SK-N-SH (cell line): ENCODE results near the gene MMP23B. TPM values are rescaled to one million over a fixed set of nuclear protein-coding genes. Genes with fewer than 3 reads are reported as not detected.

ENCODE experiments used
- CTCF ChIA-PET: fragments of 300-600, 350-600 bp; formaldehyde crosslinking; extraction: SDS; loops from one replicate; lab custom pipeline; 2021; lab: Yijun Ruan, JAX
- POLR2A ChIA-PET: fragments of 350-600 bp; sonication (Branson Sonifier 250); formaldehyde crosslinking; extraction: SDS; loops from one replicate; lab custom pipeline; 2020; ENCODE audit warnings: antibody characterized with exemption, inconsistent platforms; lab: Yijun Ruan, JAX
- DNase-seq: peaks from one replicate; pipeline ENCODE4 v3.0.0; 2012
- H2AFZ ChIP-seq: fragments of 200-600 bp; sonication (generic); 2 replicates; pipeline ENCODE4 v1.8.1; 2016; ENCODE audit warnings: antibody characterized with exemption, mild to moderate bottlenecking, low read depth
- H3F3A ChIP-seq: fragments of 200-600 bp; sonication (generic); replicated peaks from 2 replicates; pipeline ENCODE3; 2016; ENCODE audit warnings: antibody characterized with exemption, mild to moderate bottlenecking; ENCODE audit not compliant: insufficient read depth
- H3K27ac ChIP-seq, 2 experiments: fragments of 200-500 bp in 1 of 2; fragments of 200-600 bp in 1 of 2; sonication (Bioruptor generic) in 1 of 2; sonication (generic), shearing (Covaris generic) in 1 of 2; 2 replicates each; pipeline versions ENCODE4 v1.5.1 to v1.6.1; 2014 to 2016; ENCODE audit warnings: low read depth in 2 of 2, inconsistent platforms in 1 of 2, low read length in 1 of 2, mild to moderate bottlenecking in 1 of 2, mixed read lengths in 1 of 2
- H3K27me3 ChIP-seq: fragments of 200-600 bp; sonication (generic), shearing (Covaris generic); 2 replicates; pipeline ENCODE4 v1.6.1; 2016; ENCODE audit warnings: mixed run types; ENCODE audit not compliant: insufficient read depth
- H3K36me3 ChIP-seq, 2 experiments: fragments of 200-500 bp in 1 of 2; fragments of 200-600 bp in 1 of 2; sonication (Bioruptor generic) in 1 of 2; sonication (generic) in 1 of 2; replicated peaks in 1 of 2; 2 replicates each; pipeline versions ENCODE3 to v1.5.1; 2014 to 2016; ENCODE audit warnings: low read length in 1 of 2, mild to moderate bottlenecking in 1 of 2; ENCODE audit not compliant: insufficient read depth in 2 of 2, control insufficient read depth in 1 of 2
- H3K4me1 ChIP-seq, 2 experiments: fragments of 200-500 bp in 1 of 2; fragments of 200-600 bp in 1 of 2; sonication (Bioruptor generic) in 1 of 2; sonication (generic), shearing (Covaris generic) in 1 of 2; 2 replicates each; pipeline versions ENCODE4 v1.5.1 to v1.6.1; 2014 to 2016; ENCODE audit warnings: low read depth in 1 of 2, low read length in 1 of 2, mixed run types in 1 of 2; ENCODE audit not compliant: insufficient read depth in 2 of 2, control insufficient read depth in 1 of 2
- H3K4me2 ChIP-seq: fragments of 200-600 bp; sonication (generic), shearing (Covaris generic); 2 replicates; pipeline ENCODE4 v1.6.1; 2017; ENCODE audit warnings: mixed run types
- H3K4me3 ChIP-seq, 2 experiments: fragments of 200-500 bp in 1 of 2; fragments of 200-600 bp in 1 of 2; sonication (Bioruptor generic) in 1 of 2; sonication (generic), shearing (Covaris generic) in 1 of 2; 2 replicates each; pipeline versions ENCODE4 v1.5.1 to v1.8.1; 2014 to 2016; ENCODE audit warnings: low read depth in 2 of 2, inconsistent platforms in 1 of 2, low read length in 1 of 2, mild to moderate bottlenecking in 1 of 2, mixed read lengths in 1 of 2, moderate library complexity in 1 of 2
- H3K79me2 ChIP-seq: fragments of 200-600 bp; sonication (generic); 2 replicates; pipeline ENCODE4 v1.8.1; 2017; ENCODE audit warnings: mild to moderate bottlenecking; ENCODE audit not compliant: insufficient read depth
- H3K9ac ChIP-seq: fragments of 200-600 bp; sonication (generic); 2 replicates; pipeline ENCODE4 v1.6.1; 2017; ENCODE audit warnings: mixed run types
- H3K9me2 ChIP-seq: fragments of 200-600 bp; sonication (generic); 2 replicates; pipeline ENCODE4 v1.6.1; 2017; ENCODE audit warnings: mixed run types
- H3K9me3 ChIP-seq: fragments of 200-600 bp; sonication (generic); 2 replicates; pipeline ENCODE4 v1.6.1; 2017; ENCODE audit warnings: mixed run types, mild to moderate bottlenecking, moderate library complexity
- H4K20me1 ChIP-seq: fragments of 200-600 bp; sonication (generic); 2 replicates; pipeline ENCODE4 v1.6.1; 2017; ENCODE audit warnings: mild to moderate bottlenecking, mixed run types; ENCODE audit not compliant: insufficient read depth
- CHD2 ChIP-seq: fragments of 150-350 bp; IDR thresholded peaks from 2 replicates; pipeline ENCODE4 v1.6.1; 2018; ENCODE audit warnings: low read length; ENCODE audit not compliant: partially characterized antibody
- FOXJ3 ChIP-seq: sonication (generic); formaldehyde crosslinking; IDR thresholded peaks from 2 replicates; pipeline ENCODE4 v1.5.1; 2020; ENCODE audit warnings: mild to moderate bottlenecking, missing genetic modification reagents
- NRF1 ChIP-seq: IDR thresholded peaks from 2 replicates; pipeline ENCODE4 v1.6.1; 2012; ENCODE audit warnings: low read depth, mild to moderate bottlenecking, low read length
- RCOR1 ChIP-seq: fragments of 150-350 bp; IDR thresholded peaks from 2 replicates; pipeline ENCODE4 v1.6.1; 2017; ENCODE audit warnings: antibody characterized with exemption, low read length
- WGBS: methylation state at CpG from one replicate; pipeline ENCODE4 v1.1.6; 2017; ENCODE audit warnings: low lambda C conversion rate; 5-methylcytosine and 5-hydroxymethylcytosine counted together
- polyA plus RNA-seq, 3 experiments: library from polyadenylated mRNA; depleted of rRNA; stranded (reverse); fragments of >200 nt; gene quantifications; 2 replicates each; pipeline ENCODE4 v1.2.3, GENCODE V29; 2012
- TF ChIP-seq, protein P1 (sequence below): IDR thresholded peaks from 2 replicates; pipeline ENCODE4 v1.4.0; 2012; ENCODE audit warnings: low read depth, borderline replicate concordance

Gene MMP23B
- polyA plus RNA-seq, 1 of the 3 experiments (the other 2 are of a cell fraction) = 1.2 TPM

- TF ChIP-seq, protein P1, sequence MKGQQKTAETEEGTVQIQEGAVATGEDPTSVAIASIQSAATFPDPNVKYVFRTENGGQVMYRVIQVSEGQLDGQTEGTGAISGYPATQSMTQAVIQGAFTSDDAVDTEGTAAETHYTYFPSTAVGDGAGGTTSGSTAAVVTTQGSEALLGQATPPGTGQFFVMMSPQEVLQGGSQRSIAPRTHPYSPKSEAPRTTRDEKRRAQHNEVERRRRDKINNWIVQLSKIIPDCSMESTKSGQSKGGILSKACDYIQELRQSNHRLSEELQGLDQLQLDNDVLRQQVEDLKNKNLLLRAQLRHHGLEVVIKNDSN = 0 out of 2 replicates have a peak, but pooled peaks have one; percentile 12
Measured at GRCh38 chr1:1615256-1616044, 16.5 kb upstream of the MMP23B start, which contains the start of gene MIB2 (continued).

GRCh38 chr1:1616045-1616790 lies 15.8 kb upstream of the MMP23B start:
- peak; percentile 85 for DNase-seq
- WGBS = 13% methylated on average over 10 of the region's 80 CpGs
- peak overlapping the region; percentile 99; a peak in 3 of 4 replicates for H3K27ac ChIP-seq
- POLR2A ChIA-PET = interaction anchor here (0.6 to 2.0 kb wide), 6 partner anchors 8 to 208 kb away, joined by 3 to 4 read pairs (median 3); partner anchors contain the start of gene FNDC10
- no peaks in the 10 kb centered on the region for H3K27me3 ChIP-seq
- H3K9me3 ChIP-seq = no peaks in the 10 kb centered on the region
- TF ChIP-seq RCOR1 (no peak), NRF1 (peak; percentile 39)
- TF ChIP-seq, all 33 proteins: peak for 1
- Histone ChIP-seq H3K9me2 (no peaks in the 10 kb centered on the region), H3F3A (no peaks in the 10 kb centered on the region), H3K36me3 (peaks cover 3 to 7% of the 10 kb centered on the region in 2 experiments), H2AFZ (no peak overlapping the region), H3K4me3 (peak overlapping the region; percentile 86 to 88), H3K79me2 (peaks cover 49% of the 10 kb centered on the region), H3K4me2 (peak overlapping the region; percentile 92), H3K4me1 (peaks cover 0 to 18% of the 10 kb centered on the region in 2 experiments; a peak in 1 of 4 replicates), H4K20me1 (peaks cover 10% of the 10 kb centered on the region), H3K9ac (peak overlapping the region; percentile 100)
- CTCF ChIA-PET = no interaction called here

- peaks cover 3 to 7% of the 10 kb centered on the region in 2 experiments for H3K36me3 ChIP-seq
- H3K4me1 ChIP-seq = peaks cover 0 to 18% of the 10 kb centered on the region in 2 experiments; a peak in 1 of 4 replicates
- H3K9me3 ChIP-seq = no peaks in the 10 kb centered on the region
- ChIA-PET POLR2A (no interaction called here), CTCF (no interaction called here)
- peak overlapping the region; percentile 100; the same call in 1 of the 2 replicates for H3K9ac ChIP-seq
- no peak overlapping the region for H3K27ac ChIP-seq
- no peaks in the 10 kb centered on the region for H3K9me2 ChIP-seq
- H4K20me1 ChIP-seq = peaks cover 10% of the 10 kb centered on the region
- H3K4me3 ChIP-seq = peak overlapping the region; percentile 86 to 88
- 83% methylated on average over 2 of the region's 19 CpGs for WGBS
- H3F3A ChIP-seq = no peaks in the 10 kb centered on the region
- DNase-seq = no peak
- peaks cover 49% of the 10 kb centered on the region for H3K79me2 ChIP-seq
- no peaks in the 10 kb centered on the region for H3K27me3 ChIP-seq
- TF ChIP-seq CHD2 = no peak
- TF ChIP-seq FOXJ3 = no peak
- H3K4me2 ChIP-seq = peak overlapping the region; percentile 90
- no peak overlapping the region for H2AFZ ChIP-seq
Measured at GRCh38 chr1:1616838-1617237, 15.1 kb upstream of the MMP23B start.
